Measurements from ENCODE around the gene SCARB1. TPM values are rescaled to one million over a fixed set of nuclear protein-coding genes. Genes with fewer than 3 reads are reported as not detected.

SCARB1 gene
- total and polyA plus RNA-seq, 2 of the 13 experiments (the other 11 are each of a cell fraction or from before 2014, with no cell fraction given), result 63.4 to 160 TPM

- no peak for TF ChIP-seq ZNF513 (CRISPR knock-in tag; conservative IDR thresholded peaks at IDR 0.05)
- peak; percentile 21; the same call in 1 of the 2 replicates for TF ChIP-seq SOX5 (CRISPR knock-in tag; IDR thresholded peaks at IDR 0.05; ENCODE audit: borderline replicate concordance)
- TF ChIP-seq SALL1 (CRISPR knock-in tag; IDR thresholded peaks at IDR 0.05), result peak; percentile 63
- no peak for TF ChIP-seq ZNF780A (CRISPR knock-in tag; IDR thresholded peaks at IDR 0.05)
- TF ChIP-seq ZNF350 (CRISPR knock-in tag; IDR thresholded peaks at IDR 0.05; ENCODE audit: borderline replicate concordance, low read depth), result no peak
- no peak for TF ChIP-seq ZNF558 (CRISPR knock-in tag; IDR thresholded peaks at IDR 0.05; ENCODE audit: borderline replicate concordance)
- no peak for TF ChIP-seq ZNF20 (CRISPR knock-in tag; IDR thresholded peaks at IDR 0.05)
- no peak for TF ChIP-seq BRD4 (CRISPR knock-in tag; IDR thresholded peaks at IDR 0.05)
- TF ChIP-seq NR2F1 (CRISPR knock-in tag; IDR thresholded peaks at IDR 0.05), result peak in 1 of 2 experiments; percentile 52; a peak in 1 of 4 replicates
- TF ChIP-seq NFRKB (IDR thresholded peaks at IDR 0.05), result no peak
- no peak for TF ChIP-seq ZNF207 (IDR thresholded peaks at IDR 0.05; ENCODE audit: borderline replicate concordance)
- no peak for TF ChIP-seq U2AF2 (IDR thresholded peaks at IDR 0.05; ENCODE audit: low read depth, low read length)
- TF ChIP-seq MED8 (CRISPR knock-in tag; IDR thresholded peaks at IDR 0.05; ENCODE audit: insufficient replicate concordance), result no peak
- TF ChIP-seq PAX8 (CRISPR knock-in tag; IDR thresholded peaks at IDR 0.05; ENCODE audit: borderline replicate concordance), result no peak
- no peak for TF ChIP-seq MYPOP (CRISPR knock-in tag; IDR thresholded peaks at IDR 0.05)
- TF ChIP-seq, protein P1, sequence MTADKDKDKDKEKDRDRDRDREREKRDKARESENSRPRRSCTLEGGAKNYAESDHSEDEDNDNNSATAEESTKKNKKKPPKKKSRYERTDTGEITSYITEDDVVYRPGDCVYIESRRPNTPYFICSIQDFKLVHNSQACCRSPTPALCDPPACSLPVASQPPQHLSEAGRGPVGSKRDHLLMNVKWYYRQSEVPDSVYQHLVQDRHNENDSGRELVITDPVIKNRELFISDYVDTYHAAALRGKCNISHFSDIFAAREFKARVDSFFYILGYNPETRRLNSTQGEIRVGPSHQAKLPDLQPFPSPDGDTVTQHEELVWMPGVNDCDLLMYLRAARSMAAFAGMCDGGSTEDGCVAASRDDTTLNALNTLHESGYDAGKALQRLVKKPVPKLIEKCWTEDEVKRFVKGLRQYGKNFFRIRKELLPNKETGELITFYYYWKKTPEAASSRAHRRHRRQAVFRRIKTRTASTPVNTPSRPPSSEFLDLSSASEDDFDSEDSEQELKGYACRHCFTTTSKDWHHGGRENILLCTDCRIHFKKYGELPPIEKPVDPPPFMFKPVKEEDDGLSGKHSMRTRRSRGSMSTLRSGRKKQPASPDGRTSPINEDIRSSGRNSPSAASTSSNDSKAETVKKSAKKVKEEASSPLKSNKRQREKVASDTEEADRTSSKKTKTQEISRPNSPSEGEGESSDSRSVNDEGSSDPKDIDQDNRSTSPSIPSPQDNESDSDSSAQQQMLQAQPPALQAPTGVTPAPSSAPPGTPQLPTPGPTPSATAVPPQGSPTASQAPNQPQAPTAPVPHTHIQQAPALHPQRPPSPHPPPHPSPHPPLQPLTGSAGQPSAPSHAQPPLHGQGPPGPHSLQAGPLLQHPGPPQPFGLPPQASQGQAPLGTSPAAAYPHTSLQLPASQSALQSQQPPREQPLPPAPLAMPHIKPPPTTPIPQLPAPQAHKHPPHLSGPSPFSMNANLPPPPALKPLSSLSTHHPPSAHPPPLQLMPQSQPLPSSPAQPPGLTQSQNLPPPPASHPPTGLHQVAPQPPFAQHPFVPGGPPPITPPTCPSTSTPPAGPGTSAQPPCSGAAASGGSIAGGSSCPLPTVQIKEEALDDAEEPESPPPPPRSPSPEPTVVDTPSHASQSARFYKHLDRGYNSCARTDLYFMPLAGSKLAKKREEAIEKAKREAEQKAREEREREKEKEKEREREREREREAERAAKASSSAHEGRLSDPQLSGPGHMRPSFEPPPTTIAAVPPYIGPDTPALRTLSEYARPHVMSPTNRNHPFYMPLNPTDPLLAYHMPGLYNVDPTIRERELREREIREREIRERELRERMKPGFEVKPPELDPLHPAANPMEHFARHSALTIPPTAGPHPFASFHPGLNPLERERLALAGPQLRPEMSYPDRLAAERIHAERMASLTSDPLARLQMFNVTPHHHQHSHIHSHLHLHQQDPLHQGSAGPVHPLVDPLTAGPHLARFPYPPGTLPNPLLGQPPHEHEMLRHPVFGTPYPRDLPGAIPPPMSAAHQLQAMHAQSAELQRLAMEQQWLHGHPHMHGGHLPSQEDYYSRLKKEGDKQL (CRISPR knock-in tag; IDR thresholded peaks at IDR 0.05; ENCODE audit: low read depth), result no peak
- TF ChIP-seq ARID2 (CRISPR knock-in tag; IDR thresholded peaks at IDR 0.05; ENCODE audit: borderline replicate concordance), result no peak
- no peak for TF ChIP-seq ATRX (CRISPR knock-in tag; IDR thresholded peaks at IDR 0.05; ENCODE audit: borderline replicate concordance)
- TF ChIP-seq SOX13 (IDR thresholded peaks at IDR 0.05), result no peak
- peak in 1 of 2 experiments; percentile 38; a peak in 1 of 4 replicates for TF ChIP-seq SOX13 (CRISPR knock-in tag; conservative IDR thresholded peaks at IDR 0.05 in 1 of 2, IDR thresholded peaks at IDR 0.05 in 1 of 2)
- TF ChIP-seq MED1 (CRISPR knock-in tag; IDR thresholded peaks at IDR 0.05), result no peak
- TF ChIP-seq SOX6 (IDR thresholded peaks at IDR 0.05), result no peak
- TF ChIP-seq SOX6 (CRISPR knock-in tag; IDR thresholded peaks at IDR 0.05), result no peak
Observed at GRCh38 chr12:124730455-124730932, 133.2 kb downstream of the SCARB1 start (continued).
